NCI-H2107 treated with DMSO at 0.1 percent for 48 hours (cell line): ENCODE data around the gene GNE.
A peak's percentile ranks its signal among the peaks of the same experiment; 100 is the strongest.
"Not testable (repeated sequence)": the region's sequence is repeated elsewhere in the genome, so short reads cannot be mapped to it uniquely, and the experiment has no call there.

Experiments used
- DNase-seq: peaks from one replicate; lab custom pipeline; 2025; ENCODE audit not compliant: unreplicated experiment; lab: John Stamatoyannopoulos, UW

The GNE gene

GRCh38 chr9:36273354-36273753 is 15.1 kb upstream of the GNE start:
- not testable (repeated sequence) for DNase-seq

DNA sequence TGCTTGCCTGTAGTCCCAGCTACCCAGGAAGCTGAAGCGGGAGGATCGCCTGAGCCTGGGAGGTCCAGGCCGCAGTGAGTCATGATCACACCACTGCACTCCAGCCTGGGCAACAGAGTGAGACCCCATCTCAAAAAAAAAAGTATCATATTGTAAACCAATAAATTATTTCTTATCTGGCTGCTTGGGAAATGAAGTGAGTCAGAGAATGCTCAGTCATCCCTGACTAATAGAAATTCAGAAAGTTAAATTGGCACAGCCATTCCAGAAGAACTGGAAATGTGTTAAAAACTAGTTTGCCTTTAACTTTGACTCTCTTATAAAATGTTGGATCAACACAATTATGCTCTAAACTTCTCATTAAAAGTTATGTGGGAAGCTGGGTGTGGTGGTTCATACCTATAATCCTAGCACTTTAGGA is 9.8 kb upstream of the GNE start:
- DNase-seq, result no peak

DNA sequence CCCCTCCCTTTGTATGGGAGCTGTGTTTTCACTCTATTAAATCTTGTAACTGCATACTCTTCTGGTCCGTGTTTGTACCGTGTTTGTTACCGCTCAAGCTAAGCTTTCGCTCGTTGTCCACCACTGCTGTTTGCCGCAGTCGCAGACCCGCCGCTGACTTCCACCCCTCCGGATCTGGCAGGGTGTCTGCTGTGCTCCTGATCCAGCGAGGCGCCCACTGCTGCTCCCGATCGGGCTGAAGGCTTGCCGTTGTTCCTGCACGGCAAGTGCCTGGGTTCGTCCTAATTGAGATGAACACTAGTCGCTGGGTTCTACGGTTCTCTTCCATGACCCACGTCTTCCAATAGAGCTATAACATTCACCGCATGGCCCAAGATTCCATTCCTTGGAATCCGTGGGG is 6.6 kb upstream of the GNE start:
- DNase-seq, result no peak

DNA sequence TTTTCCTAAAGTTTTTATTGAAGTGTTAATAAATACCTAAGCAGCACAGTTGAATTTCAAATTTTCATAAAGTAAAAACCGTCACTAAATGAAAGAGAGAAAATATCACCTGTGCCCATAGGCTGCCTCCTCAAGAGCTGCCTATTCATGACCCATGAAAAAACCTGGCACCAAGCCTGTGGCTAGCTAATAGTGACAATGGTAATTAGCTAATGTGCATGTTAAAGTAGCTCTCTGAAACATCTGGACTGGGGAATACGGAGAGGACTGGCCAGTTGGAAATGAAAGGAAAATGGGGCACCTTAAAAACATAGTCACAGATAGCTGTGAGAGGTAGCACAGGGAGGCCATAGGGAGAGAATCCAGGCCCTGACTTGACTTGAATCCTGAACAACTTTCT is 5.4 kb upstream of the GNE start:
- DNase-seq, result no peak

- DNase-seq, result no peak
Measured at GRCh38 chr9:36258996-36259533, 817 bp upstream of the GNE start.

- DNase-seq, result no peak
Measured at GRCh38 chr9:36251428-36251827, 6.8 kb downstream of the GNE start.

DNA sequence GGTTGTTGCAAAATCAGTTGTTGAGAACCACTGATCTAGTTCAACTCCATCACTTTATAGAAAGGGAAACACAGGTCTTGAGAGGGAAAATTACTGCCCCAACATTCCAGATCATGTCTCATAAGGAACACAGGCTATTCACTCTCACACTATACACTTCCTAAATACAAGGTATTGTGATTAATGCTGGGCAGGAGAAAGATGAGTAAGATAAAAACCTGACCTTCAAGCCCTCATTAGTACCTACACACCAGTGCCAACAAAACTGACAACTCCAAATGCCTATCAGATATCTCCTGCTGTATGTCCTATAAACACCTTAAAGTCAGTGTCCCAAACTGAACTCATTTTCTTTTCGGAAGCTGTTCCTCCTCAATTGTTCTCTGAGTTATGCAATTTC is 8.2 kb downstream of the GNE start:
- no peak for DNase-seq

DNA sequence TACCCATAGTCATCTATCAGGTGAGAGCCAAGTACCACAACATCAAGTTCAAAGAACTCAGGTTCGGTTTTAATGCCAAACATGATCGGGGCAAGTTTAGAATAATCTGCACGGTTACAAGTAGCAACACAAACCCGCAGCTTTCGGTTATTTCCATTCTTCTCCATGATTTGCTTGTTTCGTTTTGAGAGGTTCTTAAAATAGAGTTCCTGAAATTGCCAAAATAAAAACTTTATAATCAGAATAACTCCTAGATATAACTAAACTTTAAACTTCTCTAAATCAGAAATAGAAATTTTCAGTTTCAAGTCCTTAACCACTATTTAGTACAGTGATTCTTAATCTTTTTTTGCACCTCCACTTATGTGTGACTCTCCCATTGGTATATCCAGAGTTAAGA is 9.1 kb downstream of the GNE start:
- DNase-seq, result no peak

GRCh38 chr9:36248061-36248460 is 10.2 kb downstream of the GNE start:
- DNase-seq, result peak; percentile 12

GRCh38 chr9:36247356-36247755 is 10.9 kb downstream of the GNE start:
- DNase-seq, result no peak

DNA sequence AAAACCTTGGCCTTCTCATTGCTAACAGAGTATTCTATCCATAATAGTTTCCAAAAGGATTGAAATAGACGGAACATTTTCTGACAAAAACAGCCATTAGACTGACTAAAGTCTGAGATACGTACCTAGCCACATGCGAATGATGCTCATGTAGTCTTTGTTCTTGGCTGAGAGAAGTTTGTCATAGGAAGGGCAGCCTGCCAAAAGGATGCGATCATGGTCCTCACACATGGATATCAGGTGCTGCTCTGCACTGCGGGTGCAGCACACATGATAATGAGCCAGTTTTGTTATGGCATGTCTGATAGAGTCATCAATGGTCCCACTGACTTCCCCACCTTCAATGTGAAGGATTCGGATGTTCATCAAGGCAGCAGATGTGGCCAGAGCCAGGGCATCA is 12.3 kb downstream of the GNE start:
- no peak for DNase-seq

DNA sequence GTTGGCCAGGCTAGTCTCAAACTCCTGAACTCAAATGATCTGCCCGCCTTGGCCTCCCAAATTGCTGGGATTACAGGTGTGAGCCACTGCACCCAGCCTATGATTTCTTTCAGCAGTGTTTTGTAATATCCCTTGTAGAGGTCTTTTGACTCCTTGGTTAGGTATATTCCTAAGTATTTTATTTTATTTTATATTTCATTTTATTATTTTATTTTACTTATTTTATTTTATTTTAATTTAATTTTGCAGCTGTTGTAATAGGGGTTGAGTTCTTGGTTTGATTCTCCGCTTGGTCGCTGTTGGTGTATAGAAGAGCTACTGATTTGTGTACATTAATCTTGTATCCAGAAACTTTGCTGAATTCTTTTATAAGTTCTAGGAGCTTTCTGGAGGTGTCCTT is 18.6 kb downstream of the GNE start:
- not testable (repeated sequence) for DNase-seq

GRCh38 chr9:36239205-36239604 is 19.0 kb downstream of the GNE start:
- DNase-seq, result not testable (repeated sequence)

- DNase-seq, result no peak
Measured at GRCh38 chr9:36237230-36237629, 21.0 kb downstream of the GNE start.

DNA sequence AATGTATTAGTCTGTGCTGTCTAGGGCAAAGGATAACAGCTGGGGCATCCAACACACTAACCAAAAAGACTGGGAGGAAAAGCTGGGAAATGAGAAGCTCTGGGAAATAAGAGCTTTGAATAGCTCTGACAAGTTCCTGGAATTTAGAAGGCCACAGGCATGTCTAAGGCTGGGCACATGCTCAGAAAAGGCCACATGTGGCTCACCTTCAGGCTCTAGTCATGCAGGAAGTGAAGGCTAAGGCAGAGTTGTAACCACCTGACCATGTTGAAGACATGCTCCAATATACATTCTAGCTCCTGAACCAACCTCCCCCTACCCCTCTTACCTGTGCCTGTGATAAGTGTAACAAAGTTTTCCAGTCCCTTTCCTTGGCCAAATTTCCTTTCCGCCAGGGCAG is 35.8 kb downstream of the GNE start:
- DNase-seq, result no peak

DNA sequence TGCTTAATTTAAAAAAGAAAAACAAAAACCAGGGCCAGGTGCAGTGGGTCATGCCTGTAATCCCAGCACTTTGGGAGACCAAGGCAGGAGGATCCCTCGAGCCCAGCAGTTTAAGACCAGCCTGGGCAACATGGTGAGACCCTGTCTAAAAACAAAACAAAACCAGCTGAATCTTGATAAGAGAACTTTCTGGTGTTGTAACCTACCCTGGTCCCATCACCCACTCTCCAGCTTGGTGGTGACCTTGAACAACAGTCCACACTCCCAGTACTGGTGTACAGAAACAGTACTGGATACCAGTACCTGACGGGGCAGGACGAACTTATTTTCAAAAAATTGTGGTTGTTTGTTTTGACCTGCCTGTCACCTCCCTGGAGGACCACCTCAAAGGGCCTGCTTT is 36.6 kb downstream of the GNE start:
- no peak for DNase-seq

DNA sequence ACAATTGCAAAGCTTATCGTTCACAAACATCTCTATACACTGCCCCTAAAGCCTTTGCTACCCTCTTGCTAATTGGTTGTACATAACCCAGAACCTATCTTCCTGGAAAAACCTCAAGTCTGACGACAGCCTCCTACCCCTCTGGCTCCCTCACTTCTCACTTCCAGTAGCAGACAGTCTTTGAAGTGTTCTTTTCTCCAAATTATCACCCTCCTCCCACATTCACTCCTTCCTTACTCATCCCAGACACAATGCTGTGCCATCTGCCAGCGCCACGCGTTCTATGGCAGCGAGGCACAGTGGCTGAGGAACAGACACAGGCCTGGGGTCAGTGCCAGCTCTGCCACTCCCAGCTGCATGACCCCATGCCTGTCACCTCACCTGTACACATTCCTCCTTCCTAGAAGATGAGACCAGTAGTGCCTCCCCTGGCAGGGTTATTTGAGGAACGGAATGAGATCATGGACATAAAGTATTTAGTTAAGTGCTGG is 39.8 kb downstream of the GNE start:
- no peak for DNase-seq

GRCh38 chr9:36218011-36218410 is 40.2 kb downstream of the GNE start:
- peak; percentile 85 for DNase-seq

- DNase-seq, result peak; percentile 85
Measured at GRCh38 chr9:36217256-36217968, 40.8 kb downstream of the GNE start.

DNA sequence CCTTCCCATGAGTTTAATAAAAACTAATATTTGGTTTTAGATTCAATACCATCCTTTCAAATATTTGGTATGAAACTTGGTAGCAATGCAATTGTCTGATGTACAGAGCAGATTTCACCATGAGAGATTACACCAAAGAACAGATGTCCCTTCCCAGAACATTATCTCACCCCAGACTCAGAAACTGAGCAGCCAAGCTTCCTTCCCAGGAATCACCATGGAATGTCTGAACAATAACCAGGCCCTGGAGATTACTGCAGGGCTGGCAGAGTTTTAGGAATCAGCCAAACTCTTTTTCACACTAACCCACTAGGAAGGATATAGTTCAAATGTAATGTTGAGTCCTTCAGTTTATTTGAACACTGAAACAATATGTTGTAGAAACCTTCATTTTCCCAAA is 43.7 kb downstream of the GNE start:
- DNase-seq, result no peak

DNA sequence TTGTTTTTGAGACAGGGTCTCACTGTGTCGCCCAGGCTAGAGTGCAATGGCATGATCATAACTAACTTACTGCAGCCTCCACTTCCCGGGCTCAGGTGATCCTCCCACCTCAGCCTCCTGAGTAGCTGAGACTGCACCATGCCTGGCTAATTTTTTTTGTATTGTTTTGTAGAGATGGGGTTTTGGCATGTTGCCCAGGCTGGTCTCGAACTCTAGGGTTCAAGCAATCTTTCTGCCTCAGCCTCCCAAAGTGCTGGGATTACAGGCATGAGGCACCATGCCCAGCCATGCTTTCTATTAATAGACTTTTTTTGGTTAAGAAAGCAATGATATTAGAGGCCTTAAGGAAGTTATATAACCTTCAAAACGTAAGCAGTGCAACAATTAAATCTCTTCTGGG is 44.3 kb downstream of the GNE start:
- DNase-seq, result no peak

DNA sequence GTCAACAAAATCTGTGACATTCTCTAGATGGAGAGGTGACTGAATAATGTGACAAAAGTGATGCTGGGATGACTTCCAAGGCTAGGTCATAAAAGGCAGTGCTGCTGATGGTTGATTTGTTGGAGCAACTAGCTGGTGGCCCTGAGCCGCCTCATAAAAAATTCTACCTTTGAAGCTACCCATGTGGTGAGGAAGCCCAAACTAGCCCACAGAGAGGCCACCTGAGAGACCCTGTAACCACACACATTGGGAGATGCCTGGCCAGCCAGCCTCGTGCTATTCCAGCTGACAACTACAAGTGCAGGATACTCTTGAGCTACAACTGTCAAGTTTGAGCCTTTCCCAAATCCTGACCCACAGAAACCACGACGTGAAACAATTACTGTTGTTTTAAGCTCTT is 44.9 kb downstream of the GNE start:
- no peak for DNase-seq

GRCh38 chr9:36211510-36211909 is 46.7 kb downstream of the GNE start:
- no peak for DNase-seq
